Measurements from ENCODE around the gene FPGT.
"Not testable (repeated sequence)": the region's sequence is repeated elsewhere in the genome, so short reads cannot be mapped to it uniquely, and the experiment has no call there.

FPGT gene

DNA sequence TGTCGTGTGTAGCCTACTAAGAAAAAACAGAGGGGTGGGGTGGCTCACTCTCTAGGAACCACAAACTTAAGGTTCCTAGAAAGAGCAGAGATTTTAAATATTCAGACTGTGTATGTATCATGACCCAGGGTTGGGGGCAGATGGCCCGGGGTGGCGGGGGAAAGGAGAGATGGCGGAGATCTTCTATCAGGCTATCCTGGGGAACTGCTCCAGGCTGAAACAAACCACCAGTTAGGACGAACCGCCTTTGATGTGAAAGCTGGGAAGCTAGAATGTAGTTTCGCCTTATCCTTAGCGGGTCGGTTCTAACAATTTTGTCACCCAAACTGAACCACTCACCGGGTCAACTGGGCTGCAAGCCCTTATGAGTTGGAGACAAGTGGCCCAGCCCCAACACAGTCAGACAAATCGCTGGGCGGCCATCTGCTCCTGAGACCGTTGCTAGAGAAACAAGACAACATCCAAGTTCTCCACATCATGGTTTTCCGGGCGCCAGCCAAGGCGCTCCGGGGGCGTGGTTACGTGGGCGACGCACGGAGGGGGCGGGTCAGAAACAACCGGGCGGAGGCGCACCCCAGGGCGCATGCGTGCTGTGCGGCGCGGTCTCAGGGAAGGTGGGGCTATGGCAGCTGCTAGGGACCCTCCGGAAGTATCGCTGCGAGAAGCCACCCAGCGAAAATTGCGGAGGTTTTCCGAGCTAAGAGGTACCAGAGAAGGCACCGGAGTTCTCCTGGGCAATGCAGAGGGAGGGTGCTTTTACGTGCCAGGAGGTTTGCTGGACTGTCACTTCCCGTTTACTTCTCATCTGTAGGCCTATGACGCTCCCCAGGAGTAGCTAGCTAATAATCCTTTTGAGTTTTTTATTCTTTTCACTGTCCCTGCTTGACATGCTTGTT lies at the start of gene FPGT, which contains the start of gene LRRIQ3:
TSS of gene FPGT (plus strand) at position 586 of the 896 bp plus-strand sequence. CDS start at position 623, 37 bp downstream.
TSS of gene LRRIQ3 (minus strand) at position 520 of the 896 bp plus-strand sequence. CDS start 14,492 bp downstream, outside the sequence.
- peak; percentile 96 for DNase-seq

DNA sequence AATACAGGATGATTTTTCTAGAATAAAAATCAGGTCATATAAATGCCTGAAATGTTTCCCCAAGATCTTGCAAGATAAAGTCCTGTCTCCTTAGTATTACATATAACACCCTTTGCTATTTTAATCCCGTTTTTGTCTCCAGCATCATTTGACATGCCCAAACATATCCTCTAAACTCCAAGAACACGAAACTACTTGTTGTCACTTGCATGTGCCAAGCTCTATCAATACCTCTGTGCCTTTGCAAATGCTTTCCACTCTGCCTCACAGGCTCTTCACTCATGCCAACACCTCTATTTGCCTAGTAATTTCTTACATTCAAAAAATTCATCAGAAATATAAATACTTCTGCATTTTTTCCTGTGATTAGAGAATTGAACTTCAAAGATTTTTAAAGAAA lies 38.0 kb upstream of the FPGT start:
- DNase-seq, result no peak

DNA sequence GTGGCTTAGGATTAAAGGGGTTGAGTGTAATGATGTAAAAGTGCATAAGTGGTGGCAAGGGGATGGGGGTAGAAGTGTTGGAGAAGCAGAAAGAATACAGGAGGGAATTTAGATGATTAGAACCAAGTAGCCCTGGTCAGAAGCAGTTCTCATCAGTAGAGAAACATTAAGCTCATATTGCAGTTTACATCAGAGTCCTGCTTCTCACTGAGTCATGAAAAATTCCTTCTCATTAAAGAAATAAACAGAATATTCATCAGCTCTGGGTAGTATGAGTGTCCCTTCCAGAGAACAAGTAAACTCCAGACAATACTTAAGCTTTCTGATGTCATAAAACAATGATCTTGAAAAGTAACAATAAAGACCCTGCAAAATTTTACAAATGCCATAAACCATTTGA lies 36.5 kb upstream of the FPGT start:
- no peak for DNase-seq

DNA sequence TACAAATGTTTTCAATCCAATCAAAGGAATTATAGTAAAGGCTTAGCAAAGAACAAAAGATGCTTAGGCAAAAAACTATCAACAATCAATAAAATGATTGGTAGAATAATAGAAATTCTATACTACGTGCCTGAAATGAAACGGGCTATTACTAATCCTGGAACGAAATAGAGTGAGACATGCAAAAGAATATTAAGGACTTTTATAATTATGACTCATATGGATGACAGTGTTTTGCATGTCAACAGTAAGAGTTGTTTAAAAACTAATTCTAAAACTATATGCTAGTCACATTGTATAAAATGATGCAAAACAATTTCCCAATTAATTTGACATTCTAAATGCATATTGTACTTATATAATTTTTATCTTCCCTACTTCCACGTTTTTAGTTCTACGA lies 35.7 kb upstream of the FPGT start:
- no peak for DNase-seq

GRCh38 chr1:74174423-74174822 lies 23.6 kb upstream of the FPGT start:
- not testable (repeated sequence) for DNase-seq

DNA sequence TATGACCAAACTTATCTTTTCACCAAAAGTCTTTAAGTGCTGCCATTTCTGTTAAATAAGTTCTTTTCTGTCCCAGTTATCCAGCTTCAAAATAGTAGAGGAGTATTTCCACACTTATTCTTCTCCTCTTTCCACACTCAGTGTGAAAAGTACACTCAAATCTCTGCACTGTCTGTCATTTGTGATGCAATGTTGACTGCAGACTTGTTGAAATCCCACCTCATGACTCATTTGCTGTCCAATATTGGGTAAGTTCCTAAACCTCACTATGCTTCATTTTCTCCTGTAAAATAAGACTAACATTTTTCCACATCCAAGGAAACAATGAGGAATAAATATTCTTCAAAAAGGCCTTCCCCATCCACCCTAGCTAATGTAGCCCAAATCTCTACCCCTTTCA lies 17.6 kb upstream of the FPGT start:
- DNase-seq, result no peak

DNA sequence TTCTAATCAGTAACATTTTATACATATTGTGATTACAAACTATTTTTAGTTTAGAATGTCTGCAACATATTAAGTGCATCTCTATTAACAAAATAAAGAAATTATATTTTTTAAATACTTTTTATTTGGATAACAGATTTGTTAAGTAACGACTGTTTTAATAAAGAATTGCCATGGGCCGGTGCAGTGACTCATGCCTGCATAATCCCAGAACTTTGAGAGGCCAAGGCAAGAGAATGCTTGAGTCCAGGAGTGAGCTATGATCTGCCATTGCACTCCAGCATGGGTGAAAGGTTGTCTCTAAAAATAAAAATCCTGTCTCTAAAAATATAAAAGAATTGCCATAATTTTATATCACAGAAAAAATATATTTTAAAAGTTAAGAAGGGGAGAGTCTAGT lies 4.1 kb upstream of the FPGT start:
- no peak for DNase-seq

- DNase-seq, result no peak
Observed at GRCh38 chr1:74195339-74195738, 2.7 kb upstream of the FPGT start.

GRCh38 chr1:74197255-74197654 lies 787 bp upstream of the FPGT start:
- no peak for DNase-seq

- no peak for DNase-seq
Observed at GRCh38 chr1:74199504-74199903, 1.5 kb downstream of the FPGT start.

- DNase-seq, result no peak
Observed at GRCh38 chr1:74205266-74205665, 7.2 kb downstream of the FPGT start.

- no peak for DNase-seq
Observed at GRCh38 chr1:74215229-74215628, 17.2 kb downstream of the FPGT start.

- DNase-seq, result no peak
Observed at GRCh38 chr1:74222701-74223100, 24.7 kb downstream of the FPGT start.

DNA sequence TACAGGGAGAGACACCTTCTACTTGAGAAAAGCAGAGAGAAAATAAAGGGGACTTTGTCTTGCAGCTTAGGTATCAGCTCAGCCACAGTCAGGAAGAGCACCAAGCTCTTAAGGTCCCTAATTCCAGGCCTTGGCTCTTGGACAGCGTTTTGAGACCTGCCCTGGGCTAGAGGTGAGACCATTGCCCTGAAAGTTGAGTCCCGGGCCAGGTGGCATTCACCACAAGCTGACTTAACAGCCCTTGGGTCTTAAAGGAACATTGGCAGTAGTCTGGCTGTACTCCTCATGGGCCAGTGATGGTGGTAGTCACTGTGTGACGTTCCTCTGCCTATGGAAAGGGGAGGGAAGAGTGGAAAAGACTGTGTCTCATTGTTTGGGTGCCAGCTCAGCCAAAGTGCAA lies 25.4 kb downstream of the FPGT start:
- DNase-seq, result no peak

DNA sequence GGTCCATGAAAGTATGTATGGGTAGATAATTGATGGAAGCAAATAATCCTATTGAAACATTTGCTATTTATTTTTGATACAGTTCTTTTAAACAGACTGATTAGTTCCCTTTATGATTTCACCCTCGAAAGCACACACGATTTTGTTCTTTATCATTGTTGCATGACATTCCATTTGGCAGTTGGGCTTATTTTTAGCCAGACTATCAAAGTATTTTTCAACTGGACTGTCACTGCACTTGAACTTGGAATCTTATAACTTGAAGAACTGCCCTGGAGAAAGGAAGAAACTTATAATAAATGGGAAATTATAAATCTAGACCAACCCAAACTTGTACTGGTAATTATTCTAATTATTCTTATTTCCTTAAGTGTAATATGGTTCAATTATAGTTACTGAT lies 37.1 kb downstream of the FPGT start, which contains the start of gene TNNI3K:
TSS of gene TNNI3K (plus strand) at position 235 of the 400 bp plus-strand sequence. CDS start at position 300, 65 bp downstream.
- no peak for DNase-seq

- DNase-seq, result no peak
Observed at GRCh38 chr1:74236440-74236839, 38.4 kb downstream of the FPGT start.

DNA sequence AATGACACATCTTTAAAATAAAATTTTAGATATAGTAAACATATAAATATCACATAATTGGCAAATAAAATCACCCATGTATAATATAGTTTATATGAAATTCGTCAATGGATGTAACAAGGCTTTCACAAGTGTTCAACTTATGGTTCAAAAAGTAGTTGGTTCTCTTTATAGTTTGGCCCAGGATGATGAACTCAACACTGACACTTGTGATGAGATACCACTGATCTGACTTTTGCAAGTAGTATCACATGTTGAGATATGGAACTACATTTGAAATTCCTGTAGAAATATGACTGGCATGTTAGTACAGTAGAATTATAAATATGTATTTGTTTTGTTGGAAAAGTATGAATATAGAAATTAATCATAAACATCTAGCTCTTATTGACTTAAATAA lies 39.0 kb downstream of the FPGT start:
- no peak for DNase-seq

GRCh38 chr1:74237787-74238186 lies 39.7 kb downstream of the FPGT start:
- no peak for DNase-seq

DNA sequence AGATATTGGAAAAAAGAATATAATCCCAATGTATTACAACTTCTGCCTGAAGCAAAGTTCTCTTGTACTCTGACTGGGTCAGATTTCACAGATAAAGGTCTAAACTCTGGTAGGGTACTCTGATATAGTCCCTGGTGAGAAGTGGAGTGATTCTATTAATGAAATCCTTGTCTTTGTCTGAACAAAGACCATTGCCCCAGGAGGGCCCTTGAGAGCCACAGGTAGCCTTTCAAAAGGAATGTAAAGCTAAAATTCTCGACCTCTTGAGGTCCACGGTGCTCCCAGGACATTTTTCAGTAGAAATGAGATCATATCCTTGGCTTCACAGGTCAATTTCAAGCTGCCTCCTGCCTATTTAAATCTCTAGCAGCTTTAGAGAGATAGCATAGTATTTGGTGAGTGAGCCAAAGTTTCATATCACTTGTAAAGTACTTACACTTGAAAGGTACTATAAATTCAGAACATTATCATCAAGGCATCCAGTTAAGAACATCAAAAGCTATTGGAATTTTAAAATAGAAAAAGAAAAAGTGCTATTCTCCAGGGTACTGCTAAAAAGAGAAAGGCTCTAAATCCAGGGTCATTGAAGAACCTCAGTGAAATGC lies 47.2 kb downstream of the FPGT start:
- no peak for DNase-seq

GRCh38 chr1:74246315-74246714 lies 48.3 kb downstream of the FPGT start:
- no peak for DNase-seq

GRCh38 chr1:74247881-74248528 lies 50.0 kb downstream of the FPGT start:
- DNase-seq, result no peak

GRCh38 chr1:74253243-74253824 lies 55.3 kb downstream of the FPGT start:
- not testable (repeated sequence) for DNase-seq
